Heart left ventricle (tissue), 16 donors: ENCODE measurements around the gene CHMP1A. TPM values are rescaled to one million over a fixed set of nuclear protein-coding genes. Genes with fewer than 3 reads are reported as not detected.
"Not testable (repeated sequence)": the region's sequence is repeated elsewhere in the genome, so short reads cannot be mapped to it uniquely, and the experiment has no call there.

Experiments
- ATAC-seq, 4 donors: fragments of 200-7000 bp; cut with Tn5 transposase; one replicate each; pipeline ENCODE4 v1.9.1; 2020 to 2022; ENCODE audit warnings: moderate library complexity in 4 of 4, mild to moderate bottlenecking in 3 of 4, moderate number of reproducible peaks in 1 of 4
- DNase-seq, 5 donors: peaks; one replicate each; pipeline ENCODE4 v3.0.0-alpha.2; 2020
- H3K27ac ChIP-seq, 12 donors: fragments of 200-600 bp; sonication (generic) in 4 of 12; one replicate each; pipeline versions ENCODE4 v1.5.0 to v1.8.0; 2016 to 2022; ENCODE audit warnings: mild to moderate bottlenecking in 2 of 12
- H3K27me3 ChIP-seq, 9 donors: fragments of 200-600 bp; sonication (generic) in 2 of 9; one replicate each; pipeline versions ENCODE4 v1.5.1 to v1.8.0; 2016 to 2022; ENCODE audit warnings: mild to moderate bottlenecking in 3 of 9
- H3K36me3 ChIP-seq, 9 donors: fragments of 200-600 bp; sonication (generic) in 2 of 9; one replicate each; pipeline versions ENCODE4 v1.5.0 to v1.8.0; 2018 to 2022; ENCODE audit warnings: mild to moderate bottlenecking in 2 of 9
- H3K4me1 ChIP-seq, 12 donors: fragments of 200-600 bp; sonication (generic) in 4 of 12; one replicate each; pipeline versions ENCODE4 v1.5.0 to v1.8.0; 2016 to 2022; ENCODE audit warnings: mild to moderate bottlenecking in 3 of 12
- H3K4me3 ChIP-seq, 12 donors: fragments of 200-600 bp; sonication (generic) in 4 of 12; one replicate each; pipeline versions ENCODE4 v1.5.0 to v1.8.0; 2017 to 2022; ENCODE audit warnings: mild to moderate bottlenecking in 9 of 12, moderate library complexity in 4 of 12
- H3K9me3 ChIP-seq, 12 donors: fragments of 200-600 bp; sonication (generic) in 4 of 12; one replicate each; pipeline versions ENCODE4 v1.5.0 to v1.8.0; 2016 to 2022; ENCODE audit warnings: mild to moderate bottlenecking in 1 of 12
- POLR2A ChIP-seq, 2 donors: fragments of 450-650 bp; IDR thresholded peaks; one replicate each; pipeline ENCODE4 v1.6.1; 2017; ENCODE audit warnings: antibody characterized with exemption in 2 of 2, mild to moderate bottlenecking in 2 of 2, moderate library complexity in 2 of 2
- WGBS, 4 donors: extraction: QIAGEN DNeasy Blood & Tissue Kit in 2 of 4; methylation state at CpG; one replicate each; pipeline versions ENCODE4 v1.1.5 to v1.1.7; 2013 to 2018; 5-methylcytosine and 5-hydroxymethylcytosine counted together
- intact Hi-C, 10 donors: fragments of 100-400 bp; cut with DNase I; formaldehyde crosslinking; loops; one replicate each; pipeline versions ENCODE4 v1.11.1 to v1.14.2; 2022
- polyA plus RNA-seq, 2 donors: library from polyadenylated mRNA; stranded (reverse); fragments of 200-250 nt; gene quantifications; one replicate each; pipeline ENCODE4 v1.2.3, GENCODE V29; 2013
- total RNA-seq, 9 donors: library from RNA; depleted of rRNA in 2 of 9; stranded (reverse); fragments of >200 nt in 2 of 9; fragmentation: NEBNext Ultra II Directional in 3 of 9; extraction: Animal tissue kit (Norgen Biotek cat#: 25700) in 3 of 9; gene quantifications; one replicate each; pipeline versions ENCODE4 v1.1.0 to v1.2.4, GENCODE V29; 2016 to 2023
- TF ChIP-seq, protein P1 (sequence below), 12 donors: fragments of 200-600 bp; sonication (generic) in 4 of 12; IDR thresholded peaks; one replicate each; pipeline versions ENCODE4 v1.5.0 to v1.8.0; 2018 to 2022; ENCODE audit warnings: antibody characterized with exemption in 12 of 12, mild to moderate bottlenecking in 5 of 12
- donor health status: ischemic (EF 13 %, LVEDD 7.1; RV severe dilation, severe dysfunction).
- donor health status: healthy with polysubstance abuse.
- donor health status: DM: no; HTN: yes; CAD: no.
- donor health status: DM: no; HTN: no; CAD: no.
- donor health status: ischemic (EF 25% LVEDD 6.9; RV normal size, moderate dysfunction).
- donor health status: ischemic (EF 25% LVEDD 5.7; RV mildly dilated, moderate dysfunction).
- donor health status: healthy.
- donor health status: DM: yes; HTN: yes; CAD: no.
- donor health status: ischemic (EF 35%, LVEDD 5.7; RV mildly dilated, moderate dysfunction).
- donor health status: nonischemic (EF 11% LVEDD 7.7; RV severe dilation, severe dysfunction).
- donor health status: DM: yes; HTN: yes; CAD: no.
- donor health status: PGD.
- donor health status: ischemic (EF 29% LVEDD 5.4; RV normal size, mild dysfunction).
- donor health status: nonischemic (EF 23%, LVEDD 6.1; RV moderate dilation, normal function).

CHMP1A gene
- total and polyA plus RNA-seq, 11 donors: 29.3 to 86.3 (median 44.6) TPM

DNA sequence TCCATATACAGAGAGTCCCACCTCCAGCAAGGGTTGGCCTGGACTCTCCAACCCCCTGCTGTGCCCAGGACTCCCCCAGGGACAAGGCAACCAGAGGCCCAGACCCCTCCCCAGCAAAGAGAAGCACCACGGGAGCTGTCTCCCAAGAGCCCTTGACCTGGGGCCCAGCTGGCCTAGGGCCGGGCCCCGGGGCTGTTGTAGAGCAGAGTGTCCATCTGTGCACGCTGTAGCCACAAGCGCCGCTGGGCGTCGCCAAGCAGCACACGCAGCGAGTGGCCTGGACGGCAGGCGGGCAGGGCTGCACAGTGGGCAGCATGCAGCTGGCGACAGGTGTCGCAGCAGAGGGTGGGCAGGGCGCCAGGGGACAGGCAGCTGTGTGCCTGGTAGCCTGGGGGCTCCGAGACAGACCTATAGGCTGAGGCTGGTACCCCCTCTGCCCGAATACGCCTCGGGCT lies 39.7 kb upstream of the CHMP1A start:
- Histone ChIP-seq H3K4me3 (no peak overlapping the region), H3K9me3 (no peaks in the 10 kb centered on the region), H3K27me3 (no peaks in the 10 kb centered on the region), H3K4me1 (peaks cover 6 to 26% (median 21%) of the 10 kb centered on the region in 12 donors), H3K36me3 (peaks cover 0 to 46% (median 26%) of the 10 kb centered on the region in 9 donors), H3K27ac (no peak overlapping the region)
- TF ChIP-seq POLR2A (IDR thresholded peaks at IDR 0.05): no peak
- TF ChIP-seq, protein P1, sequence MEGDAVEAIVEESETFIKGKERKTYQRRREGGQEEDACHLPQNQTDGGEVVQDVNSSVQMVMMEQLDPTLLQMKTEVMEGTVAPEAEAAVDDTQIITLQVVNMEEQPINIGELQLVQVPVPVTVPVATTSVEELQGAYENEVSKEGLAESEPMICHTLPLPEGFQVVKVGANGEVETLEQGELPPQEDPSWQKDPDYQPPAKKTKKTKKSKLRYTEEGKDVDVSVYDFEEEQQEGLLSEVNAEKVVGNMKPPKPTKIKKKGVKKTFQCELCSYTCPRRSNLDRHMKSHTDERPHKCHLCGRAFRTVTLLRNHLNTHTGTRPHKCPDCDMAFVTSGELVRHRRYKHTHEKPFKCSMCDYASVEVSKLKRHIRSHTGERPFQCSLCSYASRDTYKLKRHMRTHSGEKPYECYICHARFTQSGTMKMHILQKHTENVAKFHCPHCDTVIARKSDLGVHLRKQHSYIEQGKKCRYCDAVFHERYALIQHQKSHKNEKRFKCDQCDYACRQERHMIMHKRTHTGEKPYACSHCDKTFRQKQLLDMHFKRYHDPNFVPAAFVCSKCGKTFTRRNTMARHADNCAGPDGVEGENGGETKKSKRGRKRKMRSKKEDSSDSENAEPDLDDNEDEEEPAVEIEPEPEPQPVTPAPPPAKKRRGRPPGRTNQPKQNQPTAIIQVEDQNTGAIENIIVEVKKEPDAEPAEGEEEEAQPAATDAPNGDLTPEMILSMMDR (IDR thresholded peaks at IDR 0.05): no peak
- intact Hi-C loops: no loop called here
- peak in 1 of 5 donors; percentile 32 for DNase-seq
- WGBS, 4 donors: 93 to 100% (median 94%) methylated on average over 1 to 19 of the region's 19 CpGs
- no peak for ATAC-seq

DNA sequence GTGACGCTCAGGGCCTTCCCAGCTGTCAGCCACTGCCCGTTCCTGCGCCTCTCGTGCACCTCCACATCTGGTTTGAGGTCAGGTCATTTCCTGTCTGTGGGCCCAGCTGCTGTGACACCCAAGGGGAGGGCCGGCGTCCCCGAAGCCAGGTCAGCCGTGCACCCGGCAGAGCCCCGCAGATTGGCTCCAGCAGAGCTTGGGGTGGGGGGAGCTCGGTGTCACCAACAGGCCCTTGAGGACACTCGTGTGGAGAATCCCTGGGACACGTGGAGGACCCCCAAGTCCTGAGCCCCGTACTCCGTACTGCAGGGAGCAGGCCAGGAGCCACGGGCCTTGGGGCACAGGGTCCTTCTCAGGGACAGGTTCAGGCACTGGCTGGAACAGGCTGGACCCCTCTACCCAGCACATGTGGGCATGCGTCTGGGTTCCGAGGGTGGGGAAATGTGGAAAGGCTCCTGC lies 39.2 kb upstream of the CHMP1A start:
- Histone ChIP-seq H3K36me3 (peaks cover 0 to 51% (median 31%) of the 10 kb centered on the region in 9 donors), H3K27ac (no peak overlapping the region), H3K4me3 (no peak overlapping the region), H3K4me1 (peaks cover 6 to 26% (median 17%) of the 10 kb centered on the region in 12 donors), H3K9me3 (no peaks in the 10 kb centered on the region), H3K27me3 (no peaks in the 10 kb centered on the region)
- 75 to 83% (median 78%) methylated on average over 7 to 18 of the region's 18 CpGs for WGBS, 4 donors
- DNase-seq: no peak
- intact Hi-C loops: no loop called here
- TF ChIP-seq, protein P1 (IDR thresholded peaks at IDR 0.05): no peak
- no peak for TF ChIP-seq POLR2A (IDR thresholded peaks at IDR 0.05)
- no peak for ATAC-seq

DNA sequence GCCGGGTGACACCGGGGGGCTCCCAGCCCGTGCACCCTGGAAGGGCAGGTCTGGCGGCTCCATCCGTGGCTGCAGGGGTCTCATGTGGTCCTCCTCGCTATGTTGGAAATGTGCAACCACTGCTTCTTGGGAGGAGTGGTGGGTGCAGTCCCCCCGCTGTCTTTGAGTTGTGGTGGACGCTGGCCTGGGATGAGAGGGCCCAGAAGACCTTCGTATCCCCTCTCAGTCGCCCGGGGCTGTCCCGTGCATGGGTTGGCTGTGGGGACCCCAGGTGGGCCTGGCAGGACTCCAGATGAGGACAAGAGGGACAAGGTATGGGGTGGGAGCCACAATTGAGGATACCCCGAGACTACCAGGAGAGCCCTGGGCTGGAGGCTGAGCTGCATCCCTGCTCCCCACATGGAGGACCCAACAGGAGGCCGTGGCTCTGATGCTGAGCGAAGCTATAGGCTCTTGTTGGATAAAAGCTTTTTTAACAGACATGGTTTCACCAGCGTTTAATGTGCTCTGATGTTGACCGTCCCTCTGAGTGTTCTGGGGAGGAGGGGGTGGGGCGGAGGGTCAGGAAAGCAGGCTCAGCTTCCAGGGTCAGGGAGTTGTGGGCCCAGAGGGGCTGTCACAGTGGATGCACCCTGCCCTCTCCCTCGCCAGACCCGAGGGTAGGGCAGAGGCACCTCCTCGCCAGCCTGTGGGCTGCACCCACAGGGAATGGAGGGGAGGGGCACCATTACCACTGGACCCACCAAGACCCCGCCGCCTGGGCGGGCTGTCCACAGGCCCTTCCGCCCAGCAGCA lies 38.6 kb upstream of the CHMP1A start:
- no peak for ATAC-seq
- no peak overlapping the region for H3K4me3 ChIP-seq
- 84 to 94% (median 85%) methylated on average over 15 to 25 of the region's 25 CpGs for WGBS, 4 donors
- no peak overlapping the region for H3K27ac ChIP-seq
- H3K36me3 ChIP-seq: peaks cover 0 to 57% (median 38%) of the 10 kb centered on the region in 9 donors
- intact Hi-C loops: no loop called here
- no peak for DNase-seq
- no peak for TF ChIP-seq POLR2A (IDR thresholded peaks at IDR 0.05)
- no peaks in the 10 kb centered on the region for H3K9me3 ChIP-seq
- H3K4me1 ChIP-seq: peaks cover 6 to 26% (median 15%) of the 10 kb centered on the region in 12 donors
- no peaks in the 10 kb centered on the region for H3K27me3 ChIP-seq

DNA sequence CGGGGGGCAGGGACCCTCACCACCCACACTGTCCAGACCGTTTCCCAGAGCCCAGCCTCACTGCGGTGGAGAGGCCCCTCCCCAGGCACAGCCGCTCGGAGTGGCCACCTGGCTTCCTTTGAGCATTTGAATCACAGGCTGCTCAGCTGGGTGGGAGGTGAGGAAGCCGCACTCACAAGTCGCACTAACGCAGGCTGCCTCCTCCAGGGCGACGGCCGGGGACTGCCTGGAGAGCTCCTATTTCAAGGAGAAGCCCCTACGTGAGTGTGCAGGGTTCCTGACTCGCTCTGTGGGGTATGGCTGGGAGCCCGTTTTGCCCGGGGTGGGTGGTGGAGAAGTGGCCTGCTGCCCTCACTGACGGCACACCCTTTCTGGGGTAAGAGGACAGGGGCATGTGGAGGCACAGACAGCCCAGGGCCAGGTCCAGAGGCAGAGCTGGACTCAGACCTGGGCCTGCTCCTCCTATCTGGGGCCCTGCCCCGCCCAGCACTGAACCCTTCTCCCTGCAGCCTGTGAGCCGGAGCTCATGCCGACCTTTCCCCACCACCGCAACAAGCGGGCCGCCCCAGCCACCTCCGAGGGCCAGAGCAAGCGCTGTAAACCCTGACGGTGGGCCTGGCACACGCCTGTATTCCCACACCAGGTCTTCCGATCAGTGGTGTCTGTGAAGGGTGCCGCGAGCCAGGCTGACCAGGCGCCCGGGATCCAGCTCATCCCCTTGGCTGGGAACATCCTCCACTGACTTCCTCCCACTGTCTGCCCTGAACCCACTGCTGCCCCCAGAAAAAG lies 37.8 kb upstream of the CHMP1A start:
- intact Hi-C loops: no loop called here
- Histone ChIP-seq H3K4me3 (no peak overlapping the region), H3K27ac (no peak overlapping the region), H3K36me3 (peaks cover 0 to 62% (median 43%) of the 10 kb centered on the region in 9 donors), H3K27me3 (no peaks in the 10 kb centered on the region), H3K9me3 (no peaks in the 10 kb centered on the region), H3K4me1 (peaks cover 0 to 18% (median 7%) of the 10 kb centered on the region in 12 donors)
- ATAC-seq: no peak
- WGBS, 4 donors: 90 to 98% (median 92%) methylated on average over 22 to 31 of the region's 31 CpGs
- no peak for TF ChIP-seq POLR2A (IDR thresholded peaks at IDR 0.05)
- TF ChIP-seq, protein P1 (IDR thresholded peaks at IDR 0.05): no peak
- DNase-seq: no peak

DNA sequence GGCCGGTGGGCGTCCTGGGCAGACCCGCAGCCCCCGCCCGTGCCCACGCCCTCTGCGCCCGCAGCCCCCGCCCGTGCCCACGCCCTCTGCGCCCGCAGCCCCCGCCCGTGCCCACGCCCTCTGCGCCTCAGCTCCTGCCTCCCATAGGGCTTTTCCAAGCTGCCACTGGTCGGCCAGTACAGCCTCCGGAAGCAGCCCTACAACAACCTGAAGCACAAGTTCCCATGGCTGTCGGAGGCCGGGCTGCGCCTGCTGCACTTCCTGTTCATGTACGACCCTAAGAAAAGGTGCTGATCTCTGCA lies 37.2 kb upstream of the CHMP1A start:
- peaks cover 0 to 13% (median 3%) of the 10 kb centered on the region in 12 donors for H3K4me1 ChIP-seq
- ATAC-seq, intact Hi-C loops, H3K27me3 ChIP-seq, H3K4me3 ChIP-seq, DNase-seq, H3K9me3 ChIP-seq, H3K27ac ChIP-seq: not testable (repeated sequence)
- peaks cover 0 to 62% (median 43%) of the 10 kb centered on the region in 9 donors for H3K36me3 ChIP-seq
- 87 to 93% (median 92%) methylated on average over 6 to 23 of the region's 23 CpGs for WGBS, 4 donors
